Prostate gland (tissue), 2 donors: ENCODE results near the gene SPTBN5.

Experiments used
- CTCF ChIP-seq, 4 experiments: fragments of 200-600 bp in 2 of 4; fragments of 450-650 bp in 2 of 4; sonication (generic) in 2 of 4; IDR thresholded peaks; 1 replicate in 3 of 4; 2 replicates in 1 of 4; pipeline ENCODE4 v1.5.1; 2016 to 2019; ENCODE audit warnings: antibody characterized with exemption in 4 of 4, mild to moderate bottlenecking in 2 of 4, moderate library complexity in 2 of 4
- POLR2A ChIP-seq: fragments of 450-650 bp; IDR thresholded peaks from one replicate; pipeline ENCODE4 v1.6.1; 2016; ENCODE audit warnings: antibody characterized with exemption, mild to moderate bottlenecking

GRCh38 chr15:41935566-41936020 is 41.7 kb upstream of the SPTBN5 start:
- TF ChIP-seq CTCF (IDR thresholded peaks at IDR 0.05) (no peak), POLR2A (no peak)
